ENCODE results near the gene HLA-DPA1.

HLA-DPA1 gene

GRCh38 chr6:33073431-33073871 is at the start of gene HLA-DPA1:
Gene HLA-DPA1 (minus strand): TSS chr6:33073649.
- no peak within 1 kb of the TSS for H3K27ac ChIP-seq
- DNase-seq (ENCODE audit: low read depth, low spot score) = no peak
- TF ChIP-seq POLR2AphosphoS5 (IDR thresholded peaks at IDR 0.05; ENCODE audit: borderline replicate concordance, low read depth, low read length) = no peak
- TF ChIP-seq FOXP2 (optimal IDR thresholded peaks at IDR 0.05; ENCODE audit: control extremely low read depth, extremely low read length, insufficient read depth) = no peak
- no peak for TF ChIP-seq EZH2 (IDR thresholded peaks at IDR 0.05)
- no peaks in the 10 kb centered on the region for H3K36me3 ChIP-seq (ENCODE audit: insufficient read depth, low read length)
- no peaks in the 10 kb centered on the region for H3K9me3 ChIP-seq (ENCODE audit: low read depth, low read length)
- no peak within 1 kb of the TSS for H3K9ac ChIP-seq (ENCODE audit: insufficient read length)
- no peak within 1 kb of the TSS for H3K4me3 ChIP-seq

GRCh38 chr6:33123181-33123580 is 49.7 kb upstream of the HLA-DPA1 start:
- Histone ChIP-seq H3K4me3 (no peak overlapping the region), H3K36me3 (ENCODE audit: insufficient read depth, low read length) (no peaks in the 10 kb centered on the region), H3K9me3 (ENCODE audit: low read depth, low read length) (no peaks in the 10 kb centered on the region), H3K27ac (no peak overlapping the region), H3K9ac (ENCODE audit: insufficient read length) (no peak overlapping the region)
- TF ChIP-seq EZH2 (IDR thresholded peaks at IDR 0.05) = no peak
- no peak for DNase-seq (ENCODE audit: low read depth, low spot score)

GRCh38 chr6:33120001-33120400 is 46.6 kb upstream of the HLA-DPA1 start:
- Histone ChIP-seq H3K9me3 (ENCODE audit: low read depth, low read length) (no peaks in the 10 kb centered on the region), H3K4me3 (no peak overlapping the region), H3K27ac (no peak overlapping the region), H3K9ac (ENCODE audit: insufficient read length) (no peak overlapping the region), H3K36me3 (ENCODE audit: insufficient read depth, low read length) (no peaks in the 10 kb centered on the region)
- DNase-seq (ENCODE audit: low read depth, low spot score) = no peak
- TF ChIP-seq POLR2AphosphoS5 (IDR thresholded peaks at IDR 0.05; ENCODE audit: borderline replicate concordance, low read depth, low read length) = no peak
- TF ChIP-seq FOXP2 (optimal IDR thresholded peaks at IDR 0.05; ENCODE audit: control extremely low read depth, extremely low read length, insufficient read depth) = no peak
- TF ChIP-seq EZH2 (IDR thresholded peaks at IDR 0.05) = no peak

GRCh38 chr6:33118525-33119123 is 45.2 kb upstream of the HLA-DPA1 start:
- Histone ChIP-seq H3K9me3 (ENCODE audit: low read depth, low read length) (no peaks in the 10 kb centered on the region), H3K9ac (ENCODE audit: insufficient read length) (no peak overlapping the region), H3K4me3 (no peak overlapping the region), H3K36me3 (ENCODE audit: insufficient read depth, low read length) (no peaks in the 10 kb centered on the region), H3K27ac (no peak overlapping the region)
- DNase-seq (ENCODE audit: low read depth, low spot score) = peak; percentile 44
- no peak for TF ChIP-seq EZH2 (IDR thresholded peaks at IDR 0.05)
- TF ChIP-seq FOXP2 (optimal IDR thresholded peaks at IDR 0.05; ENCODE audit: control extremely low read depth, extremely low read length, insufficient read depth) = no peak
- TF ChIP-seq POLR2AphosphoS5 (IDR thresholded peaks at IDR 0.05; ENCODE audit: borderline replicate concordance, low read depth, low read length) = no peak

GRCh38 chr6:33117811-33118277 is 44.4 kb upstream of the HLA-DPA1 start:
- Histone ChIP-seq H3K9me3 (ENCODE audit: low read depth, low read length) (no peaks in the 10 kb centered on the region), H3K36me3 (ENCODE audit: insufficient read depth, low read length) (no peaks in the 10 kb centered on the region), H3K27ac (no peak overlapping the region), H3K4me3 (no peak overlapping the region), H3K9ac (ENCODE audit: insufficient read length) (no peak overlapping the region)
- TF ChIP-seq EZH2 (IDR thresholded peaks at IDR 0.05) (no peak), FOXP2 (optimal IDR thresholded peaks at IDR 0.05; ENCODE audit: control extremely low read depth, extremely low read length, insufficient read depth) (no peak), POLR2AphosphoS5 (IDR thresholded peaks at IDR 0.05; ENCODE audit: borderline replicate concordance, low read depth, low read length) (no peak)
- no peak for DNase-seq (ENCODE audit: low read depth, low spot score)

- no peak for DNase-seq (ENCODE audit: low read depth, low spot score)
- no peaks in the 10 kb centered on the region for H3K36me3 ChIP-seq (ENCODE audit: insufficient read depth, low read length)
- H3K9me3 ChIP-seq (ENCODE audit: low read depth, low read length) = no peaks in the 10 kb centered on the region
- no peak overlapping the region for H3K9ac ChIP-seq (ENCODE audit: insufficient read length)
- TF ChIP-seq POLR2AphosphoS5 (IDR thresholded peaks at IDR 0.05; ENCODE audit: borderline replicate concordance, low read depth, low read length) (no peak), EZH2 (IDR thresholded peaks at IDR 0.05) (no peak), FOXP2 (optimal IDR thresholded peaks at IDR 0.05; ENCODE audit: control extremely low read depth, extremely low read length, insufficient read depth) (no peak)
- no peak overlapping the region for H3K27ac ChIP-seq
- H3K4me3 ChIP-seq = no peak overlapping the region
These were observed 43.6 kb upstream of the HLA-DPA1 start for GRCh38 chr6:33116841-33117711.

GRCh38 chr6:33116417-33116816 is 43.0 kb upstream of the HLA-DPA1 start:
- Histone ChIP-seq H3K9me3 (ENCODE audit: low read depth, low read length) (no peaks in the 10 kb centered on the region), H3K27ac (no peak overlapping the region), H3K9ac (ENCODE audit: insufficient read length) (no peak overlapping the region), H3K4me3 (no peak overlapping the region), H3K36me3 (ENCODE audit: insufficient read depth, low read length) (no peaks in the 10 kb centered on the region)
- no peak for DNase-seq (ENCODE audit: low read depth, low spot score)
- TF ChIP-seq POLR2AphosphoS5 (IDR thresholded peaks at IDR 0.05; ENCODE audit: borderline replicate concordance, low read depth, low read length) = no peak
- TF ChIP-seq FOXP2 (optimal IDR thresholded peaks at IDR 0.05; ENCODE audit: control extremely low read depth, extremely low read length, insufficient read depth) = no peak
- no peak for TF ChIP-seq EZH2 (IDR thresholded peaks at IDR 0.05)

- no peaks in the 10 kb centered on the region for H3K9me3 ChIP-seq (ENCODE audit: low read depth, low read length)
- DNase-seq (ENCODE audit: low read depth, low spot score) = no peak
- TF ChIP-seq EZH2 (IDR thresholded peaks at IDR 0.05) = no peak
- no peak for TF ChIP-seq POLR2AphosphoS5 (IDR thresholded peaks at IDR 0.05; ENCODE audit: borderline replicate concordance, low read depth, low read length)
- no peak for TF ChIP-seq FOXP2 (optimal IDR thresholded peaks at IDR 0.05; ENCODE audit: control extremely low read depth, extremely low read length, insufficient read depth)
- H3K4me3 ChIP-seq = no peak overlapping the region
- H3K36me3 ChIP-seq (ENCODE audit: insufficient read depth, low read length) = no peaks in the 10 kb centered on the region
- no peak overlapping the region for H3K9ac ChIP-seq (ENCODE audit: insufficient read length)
- no peak overlapping the region for H3K27ac ChIP-seq
These were observed 41.0 kb upstream of the HLA-DPA1 start for GRCh38 chr6:33114406-33114805.
